Panc1 (cell line): ENCODE data around the gene GDF10. TPM values are rescaled to one million over a fixed set of nuclear protein-coding genes. Genes with fewer than 3 reads are reported as not detected.
A peak's percentile ranks its signal among the peaks of the same experiment; 100 is the strongest.

Experiments used
- ATAC-seq: fragments of 200-7000 bp; cut with Tn5 transposase; 2 replicates; pipeline ENCODE4 v1.9.1; 2020; ENCODE audit warnings: mild to moderate bottlenecking, moderate library complexity
- BruUV-seq: library from RNA; stranded (reverse); fragments of 400-500 nt; replicated peaks from 2 replicates; lab custom pipeline; 2021; lab: Mats Ljungman, UMichigan
- CTCF ChIA-PET: fragments of 300-600 bp; sonication (Branson Sonifier 250); formaldehyde crosslinking; loops from one replicate; lab custom pipeline; 2022; ENCODE audit warnings: antibody characterized with exemption; lab: Charles Lee
- POLR2A ChIA-PET: fragments of 300-600 bp; sonication (Branson Sonifier 250); formaldehyde crosslinking; loops from one replicate; lab custom pipeline; 2022; ENCODE audit warnings: antibody characterized with exemption; lab: Charles Lee
- DNase-seq: peaks from one replicate; pipeline ENCODE4 v3.0.0-alpha.2; 2010; ENCODE audit warnings: low read depth, low spot score
- H3K27ac ChIP-seq: 2 replicates; pipeline ENCODE4 v1.5.1; 2011; ENCODE audit warnings: mild to moderate bottlenecking, low read length, inconsistent platforms
- H3K27me3 ChIP-seq: fragments of 200-500 bp; sonication (Bioruptor generic); 2 replicates; pipeline ENCODE4 v1.6.0; 2014; ENCODE audit warnings: low read length, inconsistent platforms; ENCODE audit not compliant: control insufficient read depth, insufficient read depth
- H3K36me3 ChIP-seq: fragments of 200-500 bp; sonication (Bioruptor generic); 2 replicates; pipeline ENCODE4 v1.5.1; 2014; ENCODE audit warnings: inconsistent platforms, mild to moderate bottlenecking, low read length, moderate library complexity; ENCODE audit not compliant: control insufficient read depth, insufficient read depth
- H3K4me1 ChIP-seq: 2 replicates; pipeline ENCODE4 v1.5.1; 2011; ENCODE audit warnings: inconsistent platforms, mild to moderate bottlenecking, low read length, moderate library complexity; ENCODE audit not compliant: control insufficient read depth, insufficient read depth
- H3K4me3 ChIP-seq, 2 experiments: 2 replicates each; pipeline ENCODE4 v1.5.1; 2011 to 2012; ENCODE audit warnings: low read depth in 2 of 2, low read length in 2 of 2, mild to moderate bottlenecking in 2 of 2, inconsistent platforms in 1 of 2, moderate library complexity in 1 of 2
- H3K9me3 ChIP-seq: fragments of 200-500 bp; sonication (Bioruptor generic); 2 replicates; pipeline ENCODE4 v1.5.1; 2014; ENCODE audit warnings: low read depth, mild to moderate bottlenecking, inconsistent platforms, low read length, moderate library complexity; ENCODE audit not compliant: control insufficient read depth, insufficient read depth
- POLR2AphosphoS5 ChIP-seq: IDR thresholded peaks from 2 replicates; pipeline ENCODE4 v1.6.1; 2012; ENCODE audit warnings: mild to moderate bottlenecking, low read depth, low read length, moderate library complexity
- REST ChIP-seq, 2 experiments: IDR thresholded peaks; 2 replicates each; pipeline ENCODE4 v1.6.1; 2011 to 2012; ENCODE audit warnings: low read depth in 2 of 2, control low read depth in 1 of 2, low read length in 1 of 2, mild to moderate bottlenecking in 1 of 2, moderate library complexity in 1 of 2; ENCODE audit not compliant: insufficient read depth in 1 of 2
- SIN3A ChIP-seq: IDR thresholded peaks from 2 replicates; pipeline ENCODE4 v1.6.1; 2012; ENCODE audit warnings: low read depth, mild to moderate bottlenecking, low read length, moderate library complexity, borderline replicate concordance; ENCODE audit not compliant: insufficient read depth
- TCF7L2 ChIP-seq: IDR thresholded peaks from 2 replicates; pipeline ENCODE4 v1.6.1; 2011; ENCODE audit warnings: mild to moderate bottlenecking, low read depth, low read length, inconsistent platforms
- in situ Hi-C: cut with HindIII; loops from 2 replicates; pipeline ENCODE4 v1.10.0; 2016; ENCODE audit warnings: low sequenced_read_pairs, low pct_unique_long_range_greater_than_20kb
- intact Hi-C: fragments of 100-400 bp; cut with micrococcal nuclease; formaldehyde crosslinking; loops from one replicate; pipeline ENCODE4 v1.10.0; 2022; ENCODE audit not compliant: unreplicated experiment
- total RNA-seq: library from RNA; stranded (reverse); gene quantifications from one replicate; pipeline ENCODE4 v1.2.1, GENCODE V29; 2021; ENCODE audit not compliant: unreplicated experiment
- TF ChIP-seq, protein P1 (sequence below): fragments of 450-650 bp; IDR thresholded peaks from 2 replicates; pipeline ENCODE4 v1.5.1; 2017; ENCODE audit warnings: mild to moderate bottlenecking

The GDF10 gene
- total RNA-seq, 1 experiment from 2014 or later: 1.2 TPM

GRCh38 chr10:47311193-47311931, 11.4 kb downstream of the GDF10 start:
- ATAC-seq (peak; percentile 48), DNase-seq (no peak)
- TF ChIP-seq REST (IDR thresholded peaks at IDR 0.05; ENCODE audit: insufficient read depth in 1 of 2, low read depth in 2 of 2, low read length in 1 of 2) (no peak), POLR2AphosphoS5 (no peak), SIN3A (no peak), TCF7L2 (no peak)
- TF ChIP-seq, protein P1, sequence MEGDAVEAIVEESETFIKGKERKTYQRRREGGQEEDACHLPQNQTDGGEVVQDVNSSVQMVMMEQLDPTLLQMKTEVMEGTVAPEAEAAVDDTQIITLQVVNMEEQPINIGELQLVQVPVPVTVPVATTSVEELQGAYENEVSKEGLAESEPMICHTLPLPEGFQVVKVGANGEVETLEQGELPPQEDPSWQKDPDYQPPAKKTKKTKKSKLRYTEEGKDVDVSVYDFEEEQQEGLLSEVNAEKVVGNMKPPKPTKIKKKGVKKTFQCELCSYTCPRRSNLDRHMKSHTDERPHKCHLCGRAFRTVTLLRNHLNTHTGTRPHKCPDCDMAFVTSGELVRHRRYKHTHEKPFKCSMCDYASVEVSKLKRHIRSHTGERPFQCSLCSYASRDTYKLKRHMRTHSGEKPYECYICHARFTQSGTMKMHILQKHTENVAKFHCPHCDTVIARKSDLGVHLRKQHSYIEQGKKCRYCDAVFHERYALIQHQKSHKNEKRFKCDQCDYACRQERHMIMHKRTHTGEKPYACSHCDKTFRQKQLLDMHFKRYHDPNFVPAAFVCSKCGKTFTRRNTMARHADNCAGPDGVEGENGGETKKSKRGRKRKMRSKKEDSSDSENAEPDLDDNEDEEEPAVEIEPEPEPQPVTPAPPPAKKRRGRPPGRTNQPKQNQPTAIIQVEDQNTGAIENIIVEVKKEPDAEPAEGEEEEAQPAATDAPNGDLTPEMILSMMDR: no peak
- ChIA-PET CTCF (interaction anchor here (0.6 to 2.4 kb wide), 10 partner anchors 12 to 319 kb away, joined by 3 to 30 read pairs (median 4); no protein-coding TSS in a partner anchor), POLR2A (no interaction called here)
- Histone ChIP-seq H3K36me3 (no peaks in the 10 kb centered on the region), H3K27me3 (peaks cover 5% of the 10 kb centered on the region; the same call in 1 of the 2 replicates), H3K4me3 (no peak overlapping the region), H3K4me1 (no peaks in the 10 kb centered on the region), H3K27ac (no peak overlapping the region), H3K9me3 (no peaks in the 10 kb centered on the region)
- in situ Hi-C loops: no loop called here
- intact Hi-C loops: loop anchor here (1.0 kb wide), 1 partner anchor 264 kb away; no protein-coding TSS in a partner anchor
- BruUV-seq: no TSS peak

DNA sequence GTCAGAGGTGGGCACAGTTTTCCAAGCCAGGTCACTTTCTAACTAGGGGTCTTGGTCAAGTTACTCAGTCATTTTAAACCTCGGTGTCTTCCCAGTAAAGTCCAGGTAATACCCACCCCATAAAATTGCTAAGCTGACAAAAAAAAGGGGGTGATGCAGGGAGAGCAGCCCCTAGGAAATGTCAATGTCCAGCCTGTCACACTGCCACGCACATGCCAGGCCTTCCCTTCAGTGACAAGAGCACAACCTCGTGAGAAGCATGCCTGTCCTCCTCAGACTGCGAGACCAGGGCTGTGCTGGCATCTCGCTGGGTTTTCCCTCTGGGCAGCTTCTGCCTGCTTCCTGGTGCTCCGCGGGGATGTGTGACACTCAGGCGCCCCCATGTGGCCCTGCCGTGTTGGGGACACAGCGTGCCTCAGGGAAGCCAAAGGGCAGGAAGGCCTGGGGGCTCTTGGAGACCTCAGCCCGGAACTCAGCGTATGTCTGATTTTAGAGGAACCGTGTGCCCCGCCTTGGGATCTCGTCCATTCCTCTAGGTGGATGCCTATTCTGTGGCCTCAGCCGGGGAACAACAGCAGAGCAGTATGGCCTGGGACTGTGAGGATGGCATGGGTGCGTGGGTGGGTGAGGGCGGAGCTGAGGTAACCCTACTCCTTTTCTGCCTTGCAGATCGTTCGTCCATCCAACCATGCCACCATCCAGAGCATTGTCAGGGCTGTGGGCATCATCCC, 12.1 kb downstream of the GDF10 start:
- Histone ChIP-seq H3K27ac (no peak overlapping the region), H3K36me3 (no peaks in the 10 kb centered on the region), H3K4me1 (no peaks in the 10 kb centered on the region), H3K27me3 (peaks cover 4% of the 10 kb centered on the region; the same call in 1 of the 2 replicates), H3K9me3 (no peaks in the 10 kb centered on the region), H3K4me3 (no peak overlapping the region)
- ChIA-PET CTCF (interaction anchor here (0.6 to 2.4 kb wide), 10 partner anchors 12 to 320 kb away, joined by 3 to 30 read pairs (median 4); no protein-coding TSS in a partner anchor), POLR2A (no interaction called here)
- TF ChIP-seq REST (IDR thresholded peaks at IDR 0.05; ENCODE audit: insufficient read depth in 1 of 2, low read depth in 2 of 2, low read length in 1 of 2) (0 out of 4 replicates have a peak, but pooled peaks of 1 of the 2 experiments have one; percentile 57), POLR2AphosphoS5 (no peak)
- TF ChIP-seq, protein P1: peak; percentile 96
- in situ Hi-C loops (no loop called here), intact Hi-C loops (loop anchor here (1.0 to 2.0 kb wide), 2 partner anchors 265 to 287 kb away; no protein-coding TSS in a partner anchor)
- BruUV-seq: no TSS peak
- DNase-seq: peak; percentile 32
- peak; percentile 96 for ATAC-seq
